Motor neuron (in vitro differentiated cells): ENCODE measurements around the gene AGPS. TPM values are rescaled to one million over a fixed set of nuclear protein-coding genes. Genes with fewer than 3 reads are reported as not detected.
"Not testable (repeated sequence)": the region's sequence is repeated elsewhere in the genome, so short reads cannot be mapped to it uniquely, and the experiment has no call there.

Source experiments
- ATAC-seq, 8 experiments: fragments of 200-7000 bp; cut with Tn5 transposase; replicated peaks in 6 of 8; 2 replicates each; pipeline ENCODE4 v1.8.0; 2021; ENCODE audit warnings: mild to moderate bottlenecking in 8 of 8, moderate library complexity in 8 of 8
- H3K27ac ChIP-seq, 2 donors: fragments of 250-450 bp; sonication (Bioruptor Pico); 2 replicates each; pipeline ENCODE4 v1.9.0; 2021; ENCODE audit warnings: antibody characterized with exemption in 2 of 2, mild to moderate bottlenecking in 2 of 2, moderate library complexity in 1 of 2
- H3K4me1 ChIP-seq, 2 donors: fragments of 250-450 bp; sonication (Bioruptor Pico); replicated peaks in 1 of 2; 2 replicates each; pipeline ENCODE4 v1.6.1; 2021; ENCODE audit warnings: antibody characterized with exemption in 2 of 2, mild to moderate bottlenecking in 2 of 2, moderate library complexity in 1 of 2
- H3K4me3 ChIP-seq, 5 donors: fragments of 250-450 bp; sonication (Bioruptor Pico); 2 replicates each; pipeline ENCODE4 v1.9.0; 2021; ENCODE audit warnings: antibody characterized with exemption in 5 of 5, mild to moderate bottlenecking in 5 of 5, moderate library complexity in 4 of 5
- WGBS, 10 experiments: fragments of 450-650 bp; shearing (Covaris generic); methylation state at CpG; one replicate each; pipeline ENCODE4 v1.0.0; 2022; 5-methylcytosine and 5-hydroxymethylcytosine counted together
- in situ Hi-C, 9 experiments: fragments of 400-800 bp; cut with MboI; loops; one replicate each; pipeline ENCODE4 v1.15.0; 2021; ENCODE audit warnings: low sequenced_read_pairs in 9 of 9, low pct_unique_long_range_greater_than_20kb in 2 of 9; ENCODE audit not compliant: unreplicated experiment in 9 of 9
- total RNA-seq, 8 experiments: library from RNA; unstranded; fragments of 300-600 nt; gene quantifications; 2 replicates each; pipeline versions ENCODE4 v1.2.3 to v1.2.4, GENCODE V29; 2022

AGPS gene
- 10 to 100 TPM; 21.6 to 62.4 (median 30.2) TPM for total RNA-seq

- peak; percentile 84 to 96 (median 94) for ATAC-seq
- WGBS, 10 experiments = 0 to 67% (median 3%) methylated on average over 1 to 17 of the region's 83 CpGs; no CpG with 5 or more reads in 5 of the 10 experiments
- H3K4me1 ChIP-seq = peaks cover 11 to 20% of the 10 kb centered on the region in 2 donors
- H3K27ac ChIP-seq = peak within 1 kb of the TSS; percentile 61 to 78
- in situ Hi-C loops = no loop called here
- peak within 1 kb of the TSS; percentile 68 to 82 (median 74) for H3K4me3 ChIP-seq
These were observed at the start of gene AGPS for GRCh38 chr2:177392373-177393202. TSS of gene AGPS (plus strand) at chr2:177392773. CDS start at chr2:177392790, 17 bp downstream.

- 77 to 100% (median 98%) methylated on average over 1 to 6 of the region's 8 CpGs for WGBS, 10 experiments
- peaks cover 3 to 6% of the 10 kb centered on the region in 2 donors for H3K4me1 ChIP-seq
- in situ Hi-C loops = loop anchor here in 8 of 9 experiments (25.0 kb wide), 4 partner anchors 181 to 419 kb away; a partner anchor contains a TSS
- no peak overlapping the region for H3K27ac ChIP-seq
- no peak overlapping the region for H3K4me3 ChIP-seq
- ATAC-seq = no peak
These were observed 48.8 kb upstream of the AGPS start for GRCh38 chr2:177343773-177344172.

DNA sequence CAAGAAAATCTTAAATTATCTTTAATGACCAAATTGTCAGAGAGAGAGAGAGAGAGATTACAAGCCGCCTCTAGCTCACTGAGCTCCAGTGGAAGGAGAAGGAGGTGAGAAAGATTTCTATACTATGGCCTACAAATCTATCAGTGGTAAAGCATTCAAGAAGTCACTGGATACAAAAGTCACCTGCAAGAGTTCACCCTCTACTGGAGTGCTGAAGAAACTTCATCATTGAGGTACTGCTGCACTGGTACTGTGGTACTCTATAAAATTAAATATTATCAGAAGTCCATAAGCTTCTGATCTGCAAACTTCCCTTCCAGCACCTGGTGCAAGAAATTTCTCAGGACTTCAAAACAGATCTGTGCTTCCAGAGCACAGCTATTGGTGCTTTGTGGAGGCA, 48.3 kb upstream of the AGPS start:
- Histone ChIP-seq H3K4me1 (peaks cover 3 to 8% of the 10 kb centered on the region in 2 donors), H3K27ac (no peak overlapping the region), H3K4me3 (no peak overlapping the region)
- no peak for ATAC-seq
- 83 to 100% (median 100%) methylated on average over 1 of the region's 1 CpG; no CpG with 5 or more reads in 3 of the 10 experiments for WGBS, 10 experiments
- in situ Hi-C loops = loop anchor here in 8 of 9 experiments (25.0 kb wide), 4 partner anchors 182 to 418 kb away; a partner anchor contains a TSS

GRCh38 chr2:177346192-177346591, 46.4 kb upstream of the AGPS start:
- no peak overlapping the region for H3K27ac ChIP-seq
- in situ Hi-C loops = loop anchor here in 8 of 9 experiments (25.0 kb wide), 4 partner anchors 184 to 416 kb away; a partner anchor contains a TSS
- 71 to 100% (median 94%) methylated on average over 2 to 5 of the region's 5 CpGs; no CpG with 5 or more reads in 1 of the 10 experiments for WGBS, 10 experiments
- H3K4me1 ChIP-seq = peaks cover 3 to 8% of the 10 kb centered on the region in 2 donors
- no peak for ATAC-seq
- no peak overlapping the region for H3K4me3 ChIP-seq

DNA sequence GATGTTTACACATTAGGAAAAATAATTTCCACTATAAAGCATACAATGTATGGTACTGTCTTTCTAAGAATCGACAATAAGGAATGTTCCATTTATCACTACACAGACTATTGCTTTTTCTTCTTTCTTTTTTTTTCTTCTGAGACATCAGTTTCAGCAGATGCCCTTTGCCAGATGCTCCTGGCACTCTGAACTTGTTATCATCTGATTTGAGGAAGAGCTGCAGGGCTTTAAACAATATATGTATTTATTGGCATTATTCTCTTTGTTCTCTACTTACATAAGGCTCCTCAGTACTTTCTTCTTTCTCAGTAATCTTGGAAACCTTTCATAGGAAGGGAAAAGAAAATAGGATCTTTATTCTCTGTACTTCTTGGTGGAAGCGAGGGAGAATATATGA, 45.0 kb upstream of the AGPS start:
- no peak overlapping the region for H3K4me3 ChIP-seq
- ATAC-seq = no peak
- H3K27ac ChIP-seq = no peak overlapping the region
- 38 to 100% (median 85%) methylated on average over 1 to 2 of the region's 2 CpGs; no CpG with 5 or more reads in 2 of the 10 experiments for WGBS, 10 experiments
- H3K4me1 ChIP-seq = peaks cover 3 to 8% of the 10 kb centered on the region in 2 donors
- in situ Hi-C loops = loop anchor here in 8 of 9 experiments (25.0 kb wide), 4 partner anchors 185 to 415 kb away; a partner anchor contains a TSS

DNA sequence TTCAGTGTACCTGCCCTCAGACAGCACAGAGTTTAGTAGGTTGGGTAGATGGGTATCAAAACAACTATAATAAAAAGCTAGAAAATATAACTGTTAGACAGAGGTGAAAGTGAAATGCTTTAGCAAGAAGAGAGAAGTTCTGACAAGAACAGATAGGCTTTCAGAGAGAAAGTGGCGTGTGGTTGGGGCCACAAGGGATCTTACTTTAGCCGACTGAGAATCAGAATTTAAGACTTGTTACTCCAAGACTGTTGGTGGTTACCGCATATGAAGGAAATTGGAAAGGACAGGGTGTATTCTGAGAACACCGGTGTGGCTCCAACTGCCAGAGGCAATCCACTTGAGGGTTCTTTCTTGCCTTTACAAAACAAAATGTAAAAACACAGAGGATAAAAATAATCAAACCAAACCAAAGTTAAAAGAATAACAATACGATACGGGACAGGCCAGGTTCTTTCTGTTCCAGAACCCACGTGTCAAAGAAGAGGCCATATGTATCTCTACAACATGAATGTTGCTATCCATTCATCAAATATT, 44.4 kb upstream of the AGPS start:
- ATAC-seq = peak in 2 of 8 experiments; percentile 46 to 50
- WGBS, 10 experiments = 19 to 93% (median 67%) methylated on average over 2 to 7 of the region's 7 CpGs; no CpG with 5 or more reads in 2 of the 10 experiments
- Histone ChIP-seq H3K4me1 (peaks cover 3 to 8% of the 10 kb centered on the region in 2 donors), H3K4me3 (no peak overlapping the region), H3K27ac (no peak overlapping the region)
- in situ Hi-C loops = loop anchor here in 8 of 9 experiments (25.0 kb wide), 4 partner anchors 186 to 414 kb away; a partner anchor contains a TSS

DNA sequence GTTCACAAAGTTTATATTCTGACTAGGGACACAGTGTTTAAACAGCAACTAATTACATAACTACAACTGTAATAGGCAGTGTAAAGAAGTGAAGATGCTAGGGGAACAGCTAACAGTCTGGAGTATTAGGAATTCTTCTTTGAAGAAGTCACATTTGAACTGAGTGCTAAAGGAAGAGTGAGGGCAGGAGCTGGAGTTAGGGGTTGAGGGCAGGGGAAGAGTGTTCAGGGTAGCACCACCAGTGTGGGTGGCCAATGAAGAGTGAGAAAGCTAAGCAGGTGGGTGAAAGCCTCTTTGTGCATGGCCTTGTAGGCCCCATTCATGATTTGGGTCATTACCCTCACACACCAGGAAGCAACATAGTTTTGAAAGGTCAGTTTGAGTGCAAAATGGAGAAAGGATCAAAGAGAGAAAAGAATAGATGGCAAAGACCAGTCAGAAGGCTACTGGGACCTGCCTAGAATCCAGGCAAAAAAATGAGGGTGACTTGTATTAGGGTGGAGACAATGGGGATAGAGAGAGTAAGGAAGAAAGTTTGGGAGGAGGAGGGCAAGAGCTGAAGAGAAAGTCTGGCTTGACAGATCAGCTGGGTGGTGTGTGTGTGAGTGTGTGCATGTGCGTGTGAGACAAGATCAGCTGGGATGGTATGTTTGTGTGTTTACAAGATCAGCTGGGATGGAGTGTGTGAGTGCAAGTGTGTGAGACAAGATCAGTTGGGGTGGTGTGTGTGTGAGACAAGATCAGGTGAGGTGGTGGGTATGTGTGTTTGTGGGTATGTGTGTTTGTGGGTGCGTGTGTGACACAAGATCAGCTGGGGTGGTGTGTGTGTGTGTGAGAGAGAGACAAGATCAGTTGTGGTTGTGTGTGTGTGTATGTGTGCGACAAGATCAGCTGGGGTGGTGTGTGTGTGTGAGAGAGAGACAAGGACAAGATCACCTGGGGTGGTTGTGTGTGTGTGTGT, 43.6 kb upstream of the AGPS start:
- Histone ChIP-seq H3K4me3 (no peak overlapping the region), H3K4me1 (peaks cover 3 to 8% of the 10 kb centered on the region in 2 donors), H3K27ac (no peak overlapping the region)
- peak in 1 of 8 experiments; percentile 89 for ATAC-seq
- WGBS, 10 experiments = 50 to 100% (median 100%) methylated on average over 1 to 3 of the region's 3 CpGs; no CpG with 5 or more reads in 3 of the 10 experiments
- in situ Hi-C loops = loop anchor here in 8 of 9 experiments (25.0 kb wide), 4 partner anchors 187 to 413 kb away; a partner anchor contains a TSS

DNA sequence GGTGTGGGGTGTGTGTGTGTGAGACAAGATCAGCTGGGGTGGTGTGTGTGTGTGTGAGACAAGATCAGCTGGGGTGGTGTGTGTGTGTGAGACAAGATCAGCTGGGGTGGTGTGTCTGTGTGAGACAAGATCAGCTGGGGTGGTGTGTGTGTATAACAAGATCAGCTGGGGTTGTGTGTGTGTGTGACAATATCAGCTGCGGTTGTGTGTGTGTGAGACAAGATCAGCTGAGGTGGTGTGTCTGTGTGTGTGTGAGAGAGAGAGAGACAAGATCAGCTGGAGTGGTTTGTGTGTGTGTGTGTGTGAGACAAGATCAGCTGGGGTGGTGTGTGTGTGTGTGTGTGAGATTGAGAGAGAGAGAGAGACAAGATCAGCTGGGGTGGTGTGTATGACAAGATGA, 41.9 kb upstream of the AGPS start:
- H3K27ac ChIP-seq, H3K4me3 ChIP-seq, ATAC-seq, in situ Hi-C loops, H3K4me1 ChIP-seq: not testable (repeated sequence)
- 83% methylated on average over 1 of the region's 1 CpG; no CpG with 5 or more reads in 8 of the 10 experiments for WGBS, 10 experiments

DNA sequence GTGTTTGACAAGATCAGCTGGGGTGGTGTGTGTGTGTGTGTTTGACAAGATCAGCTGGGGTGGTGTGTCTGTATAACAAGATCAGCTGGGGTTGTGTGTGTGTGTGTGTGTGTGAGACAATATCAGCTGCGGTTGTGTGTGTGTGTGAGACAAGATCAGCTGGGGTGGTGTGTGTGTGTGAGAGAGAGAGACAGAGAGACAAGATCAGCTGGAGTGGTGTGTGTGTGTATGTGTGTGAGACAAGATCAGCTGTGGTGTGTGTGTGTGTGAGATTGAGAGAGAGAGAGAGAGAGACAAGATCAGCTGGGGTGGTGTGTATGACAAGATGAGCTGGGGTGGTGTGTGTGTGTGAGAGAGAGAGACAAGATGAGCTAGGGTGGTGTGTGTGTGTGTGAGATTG, 41.5 kb upstream of the AGPS start:
- in situ Hi-C loops, H3K4me3 ChIP-seq, ATAC-seq, H3K27ac ChIP-seq: not testable (repeated sequence)
- WGBS, 10 experiments = no CpG with 5 or more reads among the region's 1 CpG
- H3K4me1 ChIP-seq = peaks cover 8 to 11% of the 10 kb centered on the region in 2 donors

GRCh38 chr2:177352441-177353186, 40.0 kb upstream of the AGPS start:
- Histone ChIP-seq H3K27ac (no peak overlapping the region), H3K4me3 (no peak overlapping the region), H3K4me1 (peaks cover 8 to 13% of the 10 kb centered on the region in 2 donors)
- in situ Hi-C loops = no loop called here
- ATAC-seq = no peak
- 5 to 100% (median 77%) methylated on average over 2 to 4 of the region's 4 CpGs for WGBS, 10 experiments

DNA sequence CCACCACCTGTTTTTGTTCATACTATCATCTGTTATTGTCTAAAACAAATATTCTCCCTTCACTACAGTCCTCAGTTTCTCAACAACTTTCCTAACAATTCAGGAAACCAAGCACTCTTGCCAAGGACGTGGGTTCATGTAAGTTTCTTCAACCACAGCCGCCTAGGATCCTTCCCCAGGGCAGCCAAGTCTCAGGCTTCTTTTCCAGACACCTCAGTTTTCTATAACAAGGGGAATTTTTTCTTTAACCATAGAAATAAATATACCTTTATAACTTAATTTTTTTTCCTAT, 39.4 kb upstream of the AGPS start:
- no peak for ATAC-seq
- 0 to 100% (median 60%) methylated on average over 1 to 2 of the region's 2 CpGs; no CpG with 5 or more reads in 3 of the 10 experiments for WGBS, 10 experiments
- Histone ChIP-seq H3K27ac (no peak overlapping the region), H3K4me3 (no peak overlapping the region), H3K4me1 (peaks cover 8 to 13% of the 10 kb centered on the region in 2 donors)
- in situ Hi-C loops = no loop called here

DNA sequence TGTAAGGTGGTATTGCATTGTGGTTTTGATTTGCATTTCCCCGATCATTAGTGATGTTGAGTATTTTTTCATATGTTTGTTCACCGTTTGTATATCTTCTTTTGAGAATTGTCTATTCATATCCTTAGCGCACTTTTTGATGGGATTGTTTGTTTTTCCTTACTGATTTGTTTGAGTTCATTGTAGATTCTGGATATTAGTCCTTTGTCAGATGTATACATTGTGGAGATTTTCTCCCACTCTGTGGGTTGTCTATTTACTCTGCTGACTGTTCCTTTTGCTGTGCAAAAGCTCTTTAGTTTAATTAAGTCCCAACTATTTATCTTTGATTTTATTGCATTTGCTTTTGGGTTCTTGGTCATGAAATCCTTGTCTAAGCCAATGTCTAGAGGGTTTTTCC, 38.0 kb upstream of the AGPS start:
- in situ Hi-C loops, H3K4me3 ChIP-seq, ATAC-seq, H3K4me1 ChIP-seq, H3K27ac ChIP-seq: not testable (repeated sequence)
- WGBS, 10 experiments = 82 to 100% (median 97%) methylated on average over 2 to 3 of the region's 3 CpGs
